Stimulated activated CD8-positive, alpha-beta memory T cell treated with anti-CD3 and anti-CD28 coated beads, Interleukin-4, amount 100 ng/mL, for 48 hours (primary cell): Measurements from ENCODE around the gene DNER.
"Not testable (repeated sequence)": the region's sequence is repeated elsewhere in the genome, so short reads cannot be mapped to it uniquely, and the experiment has no call there.

Experiments used
- DNase-seq: peaks from one replicate; pipeline ENCODE4 v3.0.0-alpha.2; 2020

Gene DNER

GRCh38 chr2:229422063-229422462, 292.3 kb downstream of the DNER start:
- no peak for DNase-seq

GRCh38 chr2:229419158-229419557, 295.2 kb downstream of the DNER start:
- no peak for DNase-seq

GRCh38 chr2:229417916-229418315, 296.4 kb downstream of the DNER start:
- no peak for DNase-seq

- DNase-seq, result no peak
Measured at GRCh38 chr2:229417176-229417575, 297.2 kb downstream of the DNER start.

- DNase-seq, result no peak
Measured at GRCh38 chr2:229416116-229416694, 298.1 kb downstream of the DNER start.

- no peak for DNase-seq
Measured at GRCh38 chr2:229414631-229415030, 299.7 kb downstream of the DNER start.

GRCh38 chr2:229412686-229413085, 301.7 kb downstream of the DNER start:
- no peak for DNase-seq

GRCh38 chr2:229410946-229411345, 303.4 kb downstream of the DNER start:
- no peak for DNase-seq

- DNase-seq, result no peak
Measured at GRCh38 chr2:229410264-229410663, 304.1 kb downstream of the DNER start.

- no peak for DNase-seq
Measured at GRCh38 chr2:229409751-229410181, 304.6 kb downstream of the DNER start.

GRCh38 chr2:229408962-229409361, 305.4 kb downstream of the DNER start:
- no peak for DNase-seq

GRCh38 chr2:229408356-229408755, 306.0 kb downstream of the DNER start:
- no peak for DNase-seq

GRCh38 chr2:229407170-229407569, 307.2 kb downstream of the DNER start:
- no peak for DNase-seq

- DNase-seq, result no peak
Measured at GRCh38 chr2:229405796-229406195, 308.6 kb downstream of the DNER start.

GRCh38 chr2:229403296-229403695, 311.1 kb downstream of the DNER start:
- no peak for DNase-seq

- no peak for DNase-seq
Measured at GRCh38 chr2:229401171-229401865, 313.0 kb downstream of the DNER start.

- DNase-seq, result no peak
Measured at GRCh38 chr2:229393926-229394325, 320.4 kb downstream of the DNER start.

- DNase-seq, result no peak
Measured at GRCh38 chr2:229392196-229392595, 322.2 kb downstream of the DNER start.

- DNase-seq, result no peak
Measured at GRCh38 chr2:229388731-229389130, 325.6 kb downstream of the DNER start.

- no peak for DNase-seq
Measured at GRCh38 chr2:229387866-229388265, 326.5 kb downstream of the DNER start.

- no peak for DNase-seq
Measured at GRCh38 chr2:229380101-229380625, 334.2 kb downstream of the DNER start.

GRCh38 chr2:229378386-229378785, 336.0 kb downstream of the DNER start:
- DNase-seq, result no peak

GRCh38 chr2:229376866-229377265, 337.5 kb downstream of the DNER start:
- no peak for DNase-seq

GRCh38 chr2:229375251-229375650, 339.1 kb downstream of the DNER start:
- no peak for DNase-seq

- not testable (repeated sequence) for DNase-seq
Measured at GRCh38 chr2:229373311-229373710, 341.0 kb downstream of the DNER start.
